ENCODE measurements around the gene CIZ1. TPM values are rescaled to one million over a fixed set of nuclear protein-coding genes. Genes with fewer than 3 reads are reported as not detected.
"Not testable (repeated sequence)": the region's sequence is repeated elsewhere in the genome, so short reads cannot be mapped to it uniquely, and the experiment has no call there.

The CIZ1 gene
- polyA plus RNA-seq, 1 donor = 95.1 TPM

DNA sequence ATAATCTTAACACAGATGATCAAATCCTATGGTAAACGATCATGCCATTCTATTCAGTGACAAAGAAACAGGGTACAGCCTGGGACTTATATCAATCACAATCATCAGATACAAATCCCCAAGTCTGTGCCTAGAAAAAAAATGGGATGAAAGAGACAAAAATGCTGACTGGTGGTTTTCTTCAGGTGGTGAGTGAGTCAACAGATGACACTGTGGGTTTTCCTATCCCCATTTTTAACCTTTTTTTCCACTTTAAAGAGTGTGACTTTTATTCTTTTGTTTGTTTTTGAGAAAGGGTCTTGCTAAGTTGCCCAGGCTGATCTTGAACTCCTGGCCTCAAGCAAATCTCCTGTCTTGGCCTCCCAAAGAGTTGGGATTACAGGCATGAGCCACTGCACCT lies 3.2 kb downstream of the CIZ1 start:
- DNase-seq = no peak
- Histone ChIP-seq H3K27me3 (ENCODE audit: control insufficient read depth, insufficient read depth, low read length) (no peaks in the 10 kb centered on the region), H3K4me3 (ENCODE audit: low read length) (no peak overlapping the region), H3K4me1 (ENCODE audit: control insufficient read depth, insufficient read depth, low read length) (peaks cover 14% of the 10 kb centered on the region), H3K27ac (ENCODE audit: low read length) (no peak overlapping the region), H3K36me3 (ENCODE audit: control insufficient read depth, insufficient read depth, low read length) (peaks cover 36% of the 10 kb centered on the region), H3K9me3 (ENCODE audit: control insufficient read depth, low read depth, low read length) (no peaks in the 10 kb centered on the region)
- 80% methylated on average over 1 of the region's 1 CpG for WGBS (ENCODE audit: insufficient coverage, low lambda C conversion rate)

DNA sequence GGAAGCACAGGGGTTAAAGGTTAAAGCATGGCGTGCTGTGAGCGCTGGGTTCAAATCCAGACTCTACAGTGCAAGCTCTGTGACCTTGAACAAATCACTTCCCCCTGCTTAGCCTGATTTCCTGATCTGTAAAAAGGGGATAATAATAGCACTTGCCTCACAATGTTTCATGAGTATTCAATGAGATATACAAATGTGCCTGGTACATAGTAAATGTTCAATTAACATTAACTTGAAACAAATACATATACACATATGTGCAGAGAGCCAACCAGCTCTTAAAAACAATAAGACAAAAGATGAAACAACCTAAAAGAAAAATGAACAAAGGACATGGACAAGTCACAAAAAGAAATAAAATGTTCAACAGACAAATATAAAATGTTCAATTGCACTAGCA lies 4.0 kb downstream of the CIZ1 start:
- no CpG with 5 or more reads among the region's 2 CpGs for WGBS (ENCODE audit: insufficient coverage, low lambda C conversion rate)
- no peak for DNase-seq
- H3K4me1 ChIP-seq (ENCODE audit: control insufficient read depth, insufficient read depth, low read length) = peaks cover 13% of the 10 kb centered on the region
- no peaks in the 10 kb centered on the region for H3K27me3 ChIP-seq (ENCODE audit: control insufficient read depth, insufficient read depth, low read length)
- no peaks in the 10 kb centered on the region for H3K9me3 ChIP-seq (ENCODE audit: control insufficient read depth, low read depth, low read length)
- no peak overlapping the region for H3K27ac ChIP-seq (ENCODE audit: low read length)
- no peak overlapping the region for H3K4me3 ChIP-seq (ENCODE audit: low read length)
- peaks cover 44% of the 10 kb centered on the region for H3K36me3 ChIP-seq (ENCODE audit: control insufficient read depth, insufficient read depth, low read length)

DNA sequence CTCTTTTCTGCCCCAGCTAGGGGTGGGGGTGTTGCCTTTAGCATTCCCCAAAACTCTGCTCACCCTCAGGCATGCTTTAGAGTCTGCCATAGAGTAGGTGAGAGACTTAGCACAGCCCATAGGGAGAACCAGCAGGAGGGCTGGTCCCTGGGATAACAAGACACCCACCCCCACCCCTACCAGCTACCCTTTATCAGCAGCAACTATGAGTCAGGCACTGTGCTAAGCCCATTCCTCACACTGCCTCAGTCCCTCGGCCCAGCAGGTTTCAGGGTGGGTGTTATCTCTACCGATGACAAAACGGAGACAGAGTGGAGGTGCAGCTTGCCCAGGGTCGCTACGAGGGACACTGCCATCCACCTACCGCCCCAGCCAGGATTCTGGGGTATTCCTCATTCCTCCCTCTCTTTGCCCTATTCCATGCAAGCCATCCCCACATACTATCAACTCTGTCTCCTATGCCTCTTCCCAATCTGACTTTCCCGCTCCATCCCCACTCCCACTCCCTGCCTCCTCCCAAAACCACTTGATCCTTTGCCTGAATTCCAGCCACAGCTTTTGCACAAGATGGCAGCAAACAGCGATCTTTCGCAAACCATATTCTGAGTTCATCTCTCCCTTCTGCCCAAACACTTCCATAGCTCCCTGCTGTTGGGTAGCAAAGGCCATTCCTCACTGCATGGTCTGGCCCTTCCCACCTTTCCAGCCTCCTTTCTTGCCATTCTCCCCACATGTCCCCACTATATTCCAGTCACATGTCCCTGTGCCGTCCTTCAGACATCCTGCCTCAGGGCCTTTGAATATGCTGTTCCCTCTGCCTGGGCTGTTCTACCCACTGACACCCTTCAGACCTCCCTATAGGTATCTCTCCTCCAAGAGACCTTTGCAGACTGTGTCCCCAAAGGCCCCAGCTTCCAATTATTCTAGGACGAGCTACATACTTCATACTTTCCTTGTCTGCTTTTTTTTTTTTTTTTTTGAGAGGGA lies 5.1 kb downstream of the CIZ1 start:
- Histone ChIP-seq H3K27me3 (ENCODE audit: control insufficient read depth, insufficient read depth, low read length) (no peaks in the 10 kb centered on the region), H3K9me3 (ENCODE audit: control insufficient read depth, low read depth, low read length) (no peaks in the 10 kb centered on the region), H3K27ac (ENCODE audit: low read length) (no peak overlapping the region), H3K36me3 (ENCODE audit: control insufficient read depth, insufficient read depth, low read length) (peaks cover 46% of the 10 kb centered on the region), H3K4me3 (ENCODE audit: low read length) (no peak overlapping the region), H3K4me1 (ENCODE audit: control insufficient read depth, insufficient read depth, low read length) (peaks cover 10% of the 10 kb centered on the region)
- no peak for DNase-seq
- WGBS (ENCODE audit: insufficient coverage, low lambda C conversion rate) = 75% methylated on average over 4 of the region's 11 CpGs

DNA sequence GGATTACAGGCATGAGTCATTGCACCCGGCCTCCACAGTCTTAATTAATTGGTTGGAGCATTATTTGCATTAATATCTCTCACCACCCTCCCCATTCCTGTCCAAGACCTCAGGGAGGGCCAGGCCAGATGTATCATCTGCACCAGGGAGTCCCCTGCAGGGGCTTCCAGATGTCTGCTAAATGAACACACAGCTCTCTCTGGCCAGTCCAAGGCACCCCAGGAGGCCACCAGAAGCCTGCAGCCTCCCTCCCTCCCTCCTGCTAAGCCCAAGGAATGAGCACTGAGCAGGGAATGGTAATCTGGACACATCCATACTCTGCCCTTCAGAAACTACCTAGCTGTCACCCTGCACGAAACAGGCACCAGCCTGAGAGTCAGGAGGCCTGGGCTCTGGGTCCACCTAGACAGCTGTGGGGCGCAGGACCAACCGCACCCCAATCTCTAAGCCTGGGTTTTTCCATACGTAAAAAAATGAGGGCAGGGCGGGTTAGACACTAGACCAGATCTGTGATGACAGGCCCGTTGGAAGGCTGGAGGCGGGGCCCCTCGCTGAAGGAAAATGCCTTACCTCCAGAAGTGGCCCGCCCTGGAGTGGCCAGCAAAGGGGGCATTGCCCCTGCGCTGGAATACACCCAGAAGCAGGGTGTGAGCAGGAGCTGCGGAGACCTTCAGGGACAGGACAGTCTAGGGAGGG lies 8.3 kb downstream of the CIZ1 start:
- H3K36me3 ChIP-seq (ENCODE audit: control insufficient read depth, insufficient read depth, low read length) = peaks cover 61% of the 10 kb centered on the region
- no peaks in the 10 kb centered on the region for H3K4me1 ChIP-seq (ENCODE audit: control insufficient read depth, insufficient read depth, low read length)
- no CpG with 5 or more reads among the region's 12 CpGs for WGBS (ENCODE audit: insufficient coverage, low lambda C conversion rate)
- peaks cover 10% of the 10 kb centered on the region for H3K9me3 ChIP-seq (ENCODE audit: control insufficient read depth, low read depth, low read length)
- no peak overlapping the region for H3K27ac ChIP-seq (ENCODE audit: low read length)
- H3K4me3 ChIP-seq (ENCODE audit: low read length) = no peak overlapping the region
- DNase-seq = no peak
- H3K27me3 ChIP-seq (ENCODE audit: control insufficient read depth, insufficient read depth, low read length) = no peaks in the 10 kb centered on the region

DNA sequence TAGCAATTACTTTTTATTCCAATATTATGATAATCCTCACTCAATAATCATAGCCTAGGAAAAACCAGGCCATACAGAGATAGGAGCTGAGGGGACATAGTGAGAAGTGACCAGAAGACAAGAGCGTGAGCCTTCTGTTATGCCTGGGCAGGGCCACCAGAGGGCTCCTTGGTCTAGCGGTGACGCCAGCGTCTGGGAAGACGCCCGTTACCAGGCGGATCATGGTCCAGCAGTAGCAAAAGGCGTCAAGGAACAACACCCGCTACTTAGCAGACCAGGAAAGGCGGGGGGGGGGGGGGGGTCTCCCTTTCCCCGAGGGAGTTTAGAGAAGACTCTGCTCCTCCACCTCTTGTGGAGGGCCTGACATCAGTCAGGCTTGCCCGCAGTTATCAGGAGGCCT lies 9.9 kb downstream of the CIZ1 start:
- H3K27ac ChIP-seq (ENCODE audit: low read length); DNase-seq; H3K4me3 ChIP-seq (ENCODE audit: low read length); H3K27me3 ChIP-seq (ENCODE audit: control insufficient read depth, insufficient read depth, low read length); H3K4me1 ChIP-seq (ENCODE audit: control insufficient read depth, insufficient read depth, low read length): not testable (repeated sequence)
- Histone ChIP-seq H3K36me3 (ENCODE audit: control insufficient read depth, insufficient read depth, low read length) (peaks cover 66% of the 10 kb centered on the region), H3K9me3 (ENCODE audit: control insufficient read depth, low read depth, low read length) (peaks cover 10% of the 10 kb centered on the region)
- WGBS (ENCODE audit: insufficient coverage, low lambda C conversion rate) = no CpG with 5 or more reads among the region's 12 CpGs

DNA sequence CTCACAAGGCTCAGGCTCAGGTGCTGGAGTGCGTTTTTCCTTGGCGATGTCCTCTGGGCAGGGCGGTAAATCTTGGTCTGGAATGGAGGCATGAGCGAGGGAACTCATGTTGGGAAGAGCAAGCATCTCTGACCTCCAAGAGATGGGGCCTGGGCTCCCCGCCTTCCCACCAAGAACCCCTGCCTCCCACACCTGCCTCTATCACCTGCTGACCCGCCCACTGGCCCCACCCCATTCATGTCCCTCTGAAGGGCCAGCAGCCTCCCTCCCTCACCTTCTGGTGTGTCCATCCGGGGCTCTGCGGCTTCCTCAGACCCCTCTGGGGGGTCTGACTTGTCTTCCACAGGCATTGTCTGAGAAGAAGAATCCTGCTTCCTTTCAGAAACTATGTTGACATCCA lies 10.9 kb downstream of the CIZ1 start:
- Histone ChIP-seq H3K4me3 (ENCODE audit: low read length) (no peak overlapping the region), H3K27ac (ENCODE audit: low read length) (no peak overlapping the region), H3K27me3 (ENCODE audit: control insufficient read depth, insufficient read depth, low read length) (no peaks in the 10 kb centered on the region), H3K9me3 (ENCODE audit: control insufficient read depth, low read depth, low read length) (peaks cover 10% of the 10 kb centered on the region), H3K36me3 (ENCODE audit: control insufficient read depth, insufficient read depth, low read length) (peaks cover 66% of the 10 kb centered on the region), H3K4me1 (ENCODE audit: control insufficient read depth, insufficient read depth, low read length) (no peaks in the 10 kb centered on the region)
- no peak for DNase-seq
- no CpG with 5 or more reads among the region's 8 CpGs for WGBS (ENCODE audit: insufficient coverage, low lambda C conversion rate)

DNA sequence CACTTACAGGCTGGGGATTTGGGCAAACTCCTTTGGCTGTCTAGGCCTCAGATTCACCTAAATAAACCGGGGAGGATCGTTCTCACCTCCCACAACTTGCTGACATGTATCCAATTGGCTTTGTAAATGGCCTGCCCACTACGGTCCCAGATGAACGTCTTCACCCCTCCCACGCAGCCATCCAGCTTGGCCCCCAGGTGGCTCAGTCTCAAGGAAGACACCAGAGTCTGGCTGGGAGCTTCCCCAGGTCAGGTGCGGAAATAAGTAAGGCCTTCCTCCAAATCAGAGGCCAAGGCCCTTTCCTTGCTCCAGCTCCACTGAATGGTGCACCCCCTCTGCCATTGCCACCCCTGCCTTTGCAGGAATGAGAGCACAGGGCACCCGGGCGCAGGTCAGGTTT lies 11.4 kb downstream of the CIZ1 start:
- no CpG with 5 or more reads among the region's 8 CpGs for WGBS (ENCODE audit: insufficient coverage, low lambda C conversion rate)
- Histone ChIP-seq H3K27ac (ENCODE audit: low read length) (no peak overlapping the region), H3K4me1 (ENCODE audit: control insufficient read depth, insufficient read depth, low read length) (no peaks in the 10 kb centered on the region), H3K36me3 (ENCODE audit: control insufficient read depth, insufficient read depth, low read length) (peaks cover 68% of the 10 kb centered on the region), H3K9me3 (ENCODE audit: control insufficient read depth, low read depth, low read length) (peaks cover 10% of the 10 kb centered on the region), H3K27me3 (ENCODE audit: control insufficient read depth, insufficient read depth, low read length) (no peaks in the 10 kb centered on the region), H3K4me3 (ENCODE audit: low read length) (no peak overlapping the region)
- no peak for DNase-seq

DNA sequence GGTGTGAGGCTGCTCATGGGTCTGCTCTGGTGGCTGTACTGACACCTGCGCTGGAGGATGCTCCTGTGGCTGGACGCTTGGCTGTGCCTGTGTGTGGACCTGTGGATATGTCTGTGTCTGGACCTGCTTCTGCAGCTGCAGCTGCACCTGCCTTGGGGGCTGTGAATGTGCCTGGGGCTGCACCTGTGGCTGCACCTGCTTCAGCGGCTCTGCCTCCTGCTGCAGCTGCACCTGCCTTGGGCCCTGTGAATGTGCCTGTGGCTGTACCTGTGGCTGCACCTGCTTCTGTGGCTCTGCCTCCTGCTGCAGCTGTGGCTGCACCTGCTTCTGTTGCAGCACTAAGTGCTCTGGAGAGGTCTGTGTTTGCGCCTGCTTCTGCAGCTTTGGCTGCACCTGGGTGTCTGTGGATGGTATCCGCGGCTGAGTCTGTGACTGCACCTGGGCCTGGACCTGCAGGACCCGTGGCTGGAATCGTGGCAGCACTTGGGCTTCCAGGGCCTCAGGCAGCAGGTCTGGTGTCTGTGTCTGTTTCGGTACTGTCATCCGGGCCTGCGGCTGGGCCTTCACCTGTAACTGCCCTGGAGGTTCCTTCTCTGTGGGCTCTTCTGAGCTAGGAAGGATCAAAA lies 12.5 kb downstream of the CIZ1 start:
- H3K36me3 ChIP-seq (ENCODE audit: control insufficient read depth, insufficient read depth, low read length) = peaks cover 78% of the 10 kb centered on the region
- H3K27ac ChIP-seq (ENCODE audit: low read length) = no peak overlapping the region
- no peak overlapping the region for H3K4me3 ChIP-seq (ENCODE audit: low read length)
- peaks cover 10% of the 10 kb centered on the region for H3K9me3 ChIP-seq (ENCODE audit: control insufficient read depth, low read depth, low read length)
- WGBS (ENCODE audit: insufficient coverage, low lambda C conversion rate) = no CpG with 5 or more reads among the region's 11 CpGs
- H3K27me3 ChIP-seq (ENCODE audit: control insufficient read depth, insufficient read depth, low read length) = no peaks in the 10 kb centered on the region
- no peak for DNase-seq
- H3K4me1 ChIP-seq (ENCODE audit: control insufficient read depth, insufficient read depth, low read length) = no peaks in the 10 kb centered on the region

DNA sequence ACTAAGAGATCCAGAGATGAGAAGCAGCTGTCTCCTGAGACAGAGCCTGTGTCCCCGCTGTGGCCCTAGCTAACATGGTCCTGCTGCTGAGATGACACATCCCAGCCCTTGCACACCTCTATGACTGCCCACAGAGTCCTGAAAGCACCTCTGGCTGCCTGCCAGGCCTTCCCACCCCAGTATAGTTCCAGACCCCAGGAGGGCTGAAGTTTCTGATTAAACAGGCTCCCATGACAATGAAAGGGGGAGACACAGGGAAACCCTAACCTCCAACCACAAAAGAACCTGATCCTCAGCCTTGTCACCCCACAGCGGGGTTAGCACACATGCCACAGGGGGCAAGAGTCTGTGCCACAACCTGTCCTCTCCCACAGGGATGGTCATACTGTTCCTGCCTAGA lies 15.6 kb downstream of the CIZ1 start:
- Histone ChIP-seq H3K36me3 (ENCODE audit: control insufficient read depth, insufficient read depth, low read length) (peaks cover 76% of the 10 kb centered on the region), H3K4me1 (ENCODE audit: control insufficient read depth, insufficient read depth, low read length) (no peaks in the 10 kb centered on the region), H3K4me3 (ENCODE audit: low read length) (no peak overlapping the region), H3K27ac (ENCODE audit: low read length) (no peak overlapping the region), H3K27me3 (ENCODE audit: control insufficient read depth, insufficient read depth, low read length) (no peaks in the 10 kb centered on the region), H3K9me3 (ENCODE audit: control insufficient read depth, low read depth, low read length) (peaks cover 10% of the 10 kb centered on the region)
- no peak for DNase-seq
- no CpG with 5 or more reads among the region's 2 CpGs for WGBS (ENCODE audit: insufficient coverage, low lambda C conversion rate)

DNA sequence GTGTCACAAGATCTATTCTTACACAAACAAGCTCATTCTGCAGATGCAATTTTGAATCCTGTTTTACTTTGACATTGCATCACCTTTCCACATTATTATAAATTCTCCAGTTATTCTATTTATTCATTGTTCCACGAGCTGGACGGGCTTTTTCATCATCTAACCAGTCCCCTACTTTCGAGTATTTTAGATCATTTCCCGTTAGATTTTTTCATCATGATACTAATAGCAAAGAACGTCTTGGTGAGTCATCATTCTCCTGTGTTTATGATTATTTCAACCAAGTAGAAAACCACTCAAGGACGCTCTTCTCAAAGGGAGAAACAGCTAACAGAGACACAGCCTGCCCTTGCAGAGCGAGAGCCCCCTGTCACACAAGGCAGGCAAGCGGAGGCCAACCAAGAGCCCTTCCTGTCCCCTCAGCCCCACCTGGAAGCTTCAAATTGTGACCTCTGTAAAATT lies 16.2 kb downstream of the CIZ1 start:
- no peak overlapping the region for H3K4me3 ChIP-seq (ENCODE audit: low read length)
- no peak for DNase-seq
- H3K9me3 ChIP-seq (ENCODE audit: control insufficient read depth, low read depth, low read length) = peaks cover 10% of the 10 kb centered on the region
- H3K27me3 ChIP-seq (ENCODE audit: control insufficient read depth, insufficient read depth, low read length) = no peaks in the 10 kb centered on the region
- 92% methylated on average over 5 of the region's 8 CpGs for WGBS (ENCODE audit: insufficient coverage, low lambda C conversion rate)
- peaks cover 70% of the 10 kb centered on the region for H3K36me3 ChIP-seq (ENCODE audit: control insufficient read depth, insufficient read depth, low read length)
- no peak overlapping the region for H3K27ac ChIP-seq (ENCODE audit: low read length)
- no peaks in the 10 kb centered on the region for H3K4me1 ChIP-seq (ENCODE audit: control insufficient read depth, insufficient read depth, low read length)
